DMS 273 treated with DMSO at 0.1 percent for 48 hours (cell line): ENCODE measurements around the gene GATA2.
A peak's percentile ranks its signal among the peaks of the same experiment; 100 is the strongest.

ENCODE experiments used
- DNase-seq: peaks from one replicate; lab custom pipeline; 2025; lab: John Stamatoyannopoulos, UW

GATA2 gene

DNA sequence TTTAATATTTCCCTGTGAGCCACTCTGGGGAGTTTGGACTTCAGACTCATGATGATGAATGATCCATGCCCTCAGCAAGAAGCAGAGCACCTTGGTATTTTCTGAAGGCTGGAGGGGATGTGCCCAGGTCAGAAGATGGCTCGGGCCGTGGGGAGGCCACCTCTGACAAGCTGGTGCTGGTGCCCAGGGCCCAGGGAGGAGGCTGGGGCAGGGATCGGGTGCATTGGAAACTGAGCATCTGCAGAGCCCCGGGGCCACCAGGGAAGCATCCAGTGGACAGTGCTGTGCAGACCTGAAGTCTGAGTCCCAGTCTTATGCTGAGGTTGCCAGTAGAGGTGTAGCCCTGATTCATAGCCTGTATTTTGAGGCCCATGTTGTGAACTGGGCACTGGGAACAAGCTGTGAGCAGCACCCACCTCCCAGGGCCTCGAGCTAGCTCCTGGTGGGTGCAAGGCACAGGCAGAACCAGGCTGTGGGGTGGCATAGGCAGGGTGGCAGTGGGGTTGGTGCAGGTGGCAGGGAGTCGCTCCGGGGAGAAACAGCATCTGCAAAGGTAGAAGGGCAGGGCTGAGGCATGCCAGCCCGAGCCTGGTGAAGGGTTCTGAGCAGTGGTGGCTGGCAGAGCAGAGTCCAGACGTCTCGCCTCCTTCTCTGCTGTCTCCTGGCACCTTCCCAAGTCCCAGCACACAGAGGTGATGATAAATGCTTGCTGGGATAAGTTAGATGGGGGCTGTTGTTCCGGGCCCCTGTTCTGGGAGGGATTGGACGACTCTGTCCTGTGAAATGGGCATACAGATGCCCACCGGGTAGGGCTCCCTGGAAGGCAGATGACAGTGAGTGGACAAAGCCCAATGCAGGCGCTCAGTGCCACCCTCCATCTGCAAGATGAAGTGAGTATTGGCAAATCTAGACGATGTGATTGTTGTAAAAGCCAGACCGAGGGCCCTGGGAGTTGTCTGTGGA is 36.9 kb downstream of the GATA2 start:
- peak; percentile 11 for DNase-seq

DNA sequence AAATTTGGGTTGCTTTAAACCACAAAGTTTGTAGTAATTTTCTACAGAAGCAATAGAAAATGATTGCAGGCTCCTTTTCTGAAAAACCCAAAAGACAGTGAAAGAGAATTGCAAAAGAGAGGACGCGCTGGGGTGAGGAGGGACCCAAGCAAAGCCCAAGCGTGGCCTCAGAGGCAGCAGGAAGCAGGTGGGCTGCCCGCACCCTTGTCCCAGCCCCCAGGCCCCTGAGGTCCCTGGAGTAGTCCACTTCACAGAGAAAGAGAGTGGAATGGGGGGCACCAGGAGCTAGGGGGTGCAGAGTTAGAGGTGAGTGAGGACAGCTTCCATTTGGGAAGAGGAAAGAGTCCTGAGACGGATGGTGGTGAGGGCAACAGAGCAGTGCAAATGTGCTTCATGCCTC is 37.9 kb downstream of the GATA2 start:
- DNase-seq: no peak

DNA sequence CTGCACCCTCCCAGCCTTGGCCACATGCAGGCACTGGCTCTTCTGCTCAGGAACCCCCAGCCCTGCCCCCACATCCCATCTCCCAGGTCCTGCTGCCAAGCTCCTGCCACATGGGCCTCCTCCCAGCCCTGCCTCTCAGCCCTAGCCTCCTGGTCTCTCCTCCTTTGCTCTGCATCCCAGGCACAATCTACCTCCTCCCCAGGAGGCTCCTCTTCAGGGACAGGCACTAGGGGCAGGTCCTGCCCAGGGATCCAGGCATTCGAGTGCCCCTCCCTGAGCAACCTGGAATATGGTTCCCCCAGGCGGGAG is 38.7 kb downstream of the GATA2 start:
- no peak for DNase-seq

DNA sequence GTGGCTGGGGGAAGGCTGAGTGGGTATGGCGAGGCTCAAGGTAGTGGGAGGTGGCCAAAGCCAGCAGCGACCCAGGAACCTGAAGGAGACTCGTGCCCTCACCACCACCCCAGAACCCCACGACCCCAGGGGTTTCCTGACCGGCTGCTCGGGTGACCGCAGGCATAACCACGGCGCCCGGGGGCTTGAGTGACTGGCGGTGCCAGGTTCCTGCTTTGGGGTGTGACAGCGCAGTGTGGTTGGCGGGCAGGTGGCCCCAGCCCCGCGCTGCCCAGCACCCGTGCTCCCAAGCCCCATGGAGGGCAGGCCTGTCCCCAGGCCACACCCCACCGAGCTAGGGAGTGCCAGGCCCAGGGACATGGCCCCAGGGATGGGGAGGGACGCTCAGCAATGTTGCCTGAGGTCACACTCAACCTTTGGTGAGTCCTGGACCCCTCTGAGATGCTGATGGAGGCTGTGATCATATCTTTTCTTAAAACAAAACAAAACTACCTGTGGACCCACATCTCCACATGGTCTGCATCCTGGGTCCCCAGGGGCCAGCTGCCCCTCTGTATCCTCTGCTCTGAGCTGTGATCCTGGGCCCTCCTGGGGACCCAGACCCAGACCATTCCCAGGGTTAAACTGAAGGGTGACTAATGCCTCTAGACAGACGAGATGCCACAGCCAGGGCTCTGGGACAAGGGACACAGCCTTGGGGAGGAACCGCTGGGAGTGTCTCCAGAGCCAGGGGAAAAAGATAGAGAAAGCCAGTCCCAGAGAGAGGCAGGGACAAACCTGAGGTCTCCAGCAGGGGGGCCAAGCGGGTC is 39.3 kb downstream of the GATA2 start:
- no peak for DNase-seq

DNA sequence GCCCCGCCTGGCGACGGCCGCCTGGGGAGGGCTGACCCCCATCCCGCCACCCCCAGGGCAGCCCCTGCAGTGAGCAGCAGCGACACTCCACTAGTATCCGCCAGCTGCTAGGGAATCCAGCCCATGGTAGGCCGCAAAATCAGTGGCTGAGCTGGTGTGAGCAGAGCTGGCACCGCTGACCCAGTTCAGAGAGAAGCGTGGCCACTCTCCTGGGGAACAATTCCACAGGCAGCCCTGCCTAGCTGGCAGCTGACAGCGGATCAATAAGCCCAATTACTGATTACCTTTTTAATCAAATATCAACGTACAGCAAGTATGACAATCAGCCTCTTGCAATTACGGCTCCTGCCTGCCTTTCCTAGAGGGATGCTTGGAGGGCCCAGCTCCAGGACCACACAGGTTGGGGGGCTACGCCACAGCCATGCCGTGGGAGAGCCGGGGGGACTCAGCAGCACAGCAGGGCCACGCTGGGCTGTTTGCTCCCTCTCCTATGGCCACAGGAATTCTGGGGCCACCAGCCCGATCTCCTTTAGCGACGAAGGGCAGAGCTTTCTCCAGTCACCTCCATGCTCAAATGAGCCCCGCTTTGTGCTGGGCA is 40.2 kb downstream of the GATA2 start:
- DNase-seq: no peak

DNA sequence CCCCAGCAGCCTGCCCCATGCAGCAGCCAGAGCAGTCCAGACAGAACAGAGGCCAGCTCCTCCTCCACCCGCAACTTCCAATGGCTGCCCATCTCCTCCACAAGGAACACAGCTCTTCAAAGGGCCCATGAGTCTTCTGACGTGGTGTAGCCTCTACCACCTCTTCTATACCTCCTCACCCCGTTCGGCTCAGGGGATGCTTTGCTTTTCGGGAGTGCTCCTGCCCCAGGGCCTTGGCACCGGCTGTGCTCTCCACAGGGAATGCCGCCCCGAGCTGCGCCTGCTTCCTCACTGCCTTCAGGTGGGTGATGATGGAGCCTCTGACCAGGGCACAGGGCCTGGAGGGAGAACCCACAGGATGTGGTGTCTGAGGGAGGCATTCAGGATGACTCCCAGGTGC is 40.9 kb downstream of the GATA2 start:
- no peak for DNase-seq

DNA sequence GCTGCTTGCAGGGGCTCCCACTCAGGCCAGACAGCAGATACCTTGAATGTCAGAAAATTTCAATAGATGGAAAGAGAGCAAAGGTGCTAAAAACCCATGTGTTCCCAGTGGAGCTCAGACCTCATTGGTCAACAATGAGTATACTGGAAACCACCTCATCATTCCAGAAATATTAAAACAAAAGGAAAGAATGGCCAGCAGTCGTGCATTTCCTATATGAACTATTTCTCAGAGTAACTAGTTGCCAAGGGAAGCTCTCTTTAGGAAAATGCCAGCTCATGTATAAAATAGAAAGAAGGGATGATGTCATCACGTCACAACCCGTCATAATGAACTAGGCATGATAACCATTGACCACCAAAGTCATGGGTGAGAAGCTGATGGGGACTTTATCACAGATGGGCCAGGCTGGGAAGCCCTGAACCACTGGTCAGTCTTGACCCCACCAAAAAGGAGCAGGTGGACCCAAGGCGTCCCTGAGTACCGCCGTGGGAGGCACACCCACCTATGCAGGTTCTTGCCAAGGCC is 43.8 kb downstream of the GATA2 start:
- DNase-seq: no peak

DNA sequence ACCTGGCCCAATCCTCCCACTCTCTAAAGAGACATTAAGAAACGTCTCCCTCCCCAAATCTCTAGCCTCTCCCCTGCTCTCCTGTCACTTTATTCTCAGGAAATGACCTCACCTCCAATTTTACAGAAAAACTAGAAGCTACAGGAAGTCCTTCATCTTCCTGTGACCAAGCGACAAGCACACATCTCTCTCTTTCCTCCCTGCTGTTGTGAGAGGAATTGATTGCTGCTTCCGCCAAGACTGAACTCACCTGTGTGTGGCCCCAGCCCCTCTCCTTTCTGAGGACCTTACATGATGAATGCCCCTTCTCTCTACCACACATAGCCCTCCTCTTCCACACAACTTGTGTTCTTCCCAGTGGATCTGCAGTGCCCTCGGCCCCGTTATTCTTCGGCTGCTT is 44.5 kb downstream of the GATA2 start:
- DNase-seq: no peak

DNA sequence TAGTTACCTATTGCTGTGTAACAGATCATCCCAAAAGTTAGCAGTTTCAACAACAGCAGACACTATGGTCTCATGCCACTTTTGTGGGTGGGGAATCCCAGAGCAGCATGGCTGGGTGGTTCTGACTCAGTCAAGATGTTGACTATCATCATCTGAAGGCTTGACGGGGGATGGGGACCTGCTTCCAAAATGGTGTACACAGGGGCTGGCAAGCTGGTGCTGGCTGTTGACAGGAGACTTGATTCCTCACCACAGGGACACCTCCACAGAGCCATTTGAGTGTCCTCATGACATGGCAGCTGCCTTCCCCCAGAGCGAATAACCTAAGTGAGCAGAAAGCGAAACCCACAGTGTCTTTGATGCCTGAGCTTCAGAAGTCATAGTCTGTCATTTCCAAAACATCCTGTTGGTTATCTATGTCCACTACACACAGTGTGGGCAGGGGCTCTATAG is 45.4 kb downstream of the GATA2 start:
- no peak for DNase-seq

DNA sequence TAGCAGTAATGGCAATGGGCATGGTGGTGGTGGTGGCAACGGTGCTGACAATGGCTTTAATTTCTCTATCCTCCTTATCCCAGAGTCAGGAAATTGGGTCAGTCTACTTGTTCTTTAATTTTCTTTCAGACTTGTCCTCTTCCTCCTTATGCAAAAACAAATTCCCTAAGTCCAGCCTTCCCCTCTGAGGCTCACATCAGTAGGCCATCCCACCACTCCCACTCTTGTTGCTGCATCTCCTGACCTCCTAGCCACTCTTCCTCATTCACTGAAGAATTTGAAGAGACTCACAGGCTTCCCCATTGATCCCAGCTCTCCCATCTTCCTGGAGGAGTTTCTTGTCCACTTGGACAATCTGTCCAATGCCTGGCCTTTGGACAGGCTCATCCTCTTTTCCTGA is 46.2 kb downstream of the GATA2 start:
- DNase-seq: no peak

DNA sequence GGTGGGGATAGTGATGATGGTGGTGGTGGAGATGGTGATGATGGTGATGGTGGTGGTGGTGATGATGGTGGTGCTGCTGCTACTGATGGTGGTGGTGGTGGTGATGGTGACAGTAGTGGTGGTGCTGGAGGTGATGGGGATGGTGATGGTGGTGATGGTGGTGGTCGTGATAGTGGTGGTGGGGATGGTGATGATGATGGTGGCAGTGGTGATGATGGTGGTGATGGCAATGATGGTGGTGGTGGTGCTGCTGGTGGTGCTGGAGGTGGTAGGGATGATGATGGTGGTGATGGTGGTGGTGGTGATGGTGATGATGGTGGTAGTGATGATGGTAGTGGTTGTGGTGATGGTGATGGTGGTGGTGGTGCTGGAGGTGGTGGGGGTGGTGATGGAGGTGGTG is 47.6 kb downstream of the GATA2 start:
- DNase-seq: no peak

DNA sequence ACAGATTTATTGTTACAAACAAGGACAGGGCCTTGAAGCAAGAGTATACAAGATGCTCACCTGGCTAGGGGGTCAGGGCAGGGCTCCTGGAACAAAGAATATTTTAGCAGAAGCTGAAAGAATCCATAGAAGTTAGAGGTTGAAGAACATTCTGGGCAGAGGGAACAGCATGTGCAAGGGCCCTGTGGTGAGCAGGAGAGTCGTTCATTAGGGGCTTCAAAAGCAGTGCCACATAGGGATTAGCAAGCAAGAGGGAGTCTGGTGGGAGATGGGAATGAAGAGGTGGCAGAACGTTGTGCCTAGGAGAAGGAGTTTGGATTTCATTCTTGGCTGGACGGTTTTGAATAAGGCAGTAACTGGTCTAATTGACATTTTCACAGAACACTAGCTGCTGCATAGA is 49.2 kb downstream of the GATA2 start:
- no peak for DNase-seq

DNA sequence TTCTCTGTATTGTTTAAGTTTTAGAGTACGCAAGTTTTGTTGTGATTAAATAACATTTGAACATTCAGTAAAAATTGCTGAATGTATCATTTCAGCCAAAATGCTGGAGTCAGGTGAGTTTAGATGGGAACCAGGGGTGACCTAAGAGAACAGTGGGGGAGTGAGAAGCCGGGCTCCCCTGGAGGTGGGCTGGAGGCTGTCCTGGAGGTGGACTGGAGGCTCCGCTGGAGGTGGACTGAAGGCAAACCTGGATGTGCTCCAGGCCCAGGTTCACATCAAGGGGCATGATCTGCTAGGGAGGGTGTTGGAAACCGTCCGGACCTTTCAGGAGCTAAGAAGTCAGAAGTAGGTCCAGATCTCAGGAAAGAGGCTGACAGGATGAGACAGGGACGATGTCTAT is 50.1 kb downstream of the GATA2 start:
- no peak for DNase-seq

DNA sequence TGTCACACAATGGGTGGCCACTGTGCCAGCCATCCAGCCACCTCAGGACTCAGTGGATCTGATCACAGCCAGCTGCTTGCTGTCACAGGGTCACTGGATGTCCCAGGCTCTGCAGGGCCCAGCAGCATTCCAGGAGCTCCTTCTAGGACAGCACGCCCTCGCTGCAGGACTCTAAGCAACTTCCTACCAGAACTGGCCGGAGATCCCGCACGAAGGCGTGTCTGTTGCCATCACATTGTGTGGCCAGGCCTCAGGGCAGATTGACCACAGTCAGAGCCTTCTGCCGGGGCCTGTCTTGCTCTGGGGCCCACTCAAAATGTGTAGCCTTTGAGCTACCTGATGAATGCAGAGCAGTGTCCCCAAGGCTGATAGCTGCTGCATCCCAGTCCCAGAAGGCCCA is 50.9 kb downstream of the GATA2 start:
- DNase-seq: no peak

DNA sequence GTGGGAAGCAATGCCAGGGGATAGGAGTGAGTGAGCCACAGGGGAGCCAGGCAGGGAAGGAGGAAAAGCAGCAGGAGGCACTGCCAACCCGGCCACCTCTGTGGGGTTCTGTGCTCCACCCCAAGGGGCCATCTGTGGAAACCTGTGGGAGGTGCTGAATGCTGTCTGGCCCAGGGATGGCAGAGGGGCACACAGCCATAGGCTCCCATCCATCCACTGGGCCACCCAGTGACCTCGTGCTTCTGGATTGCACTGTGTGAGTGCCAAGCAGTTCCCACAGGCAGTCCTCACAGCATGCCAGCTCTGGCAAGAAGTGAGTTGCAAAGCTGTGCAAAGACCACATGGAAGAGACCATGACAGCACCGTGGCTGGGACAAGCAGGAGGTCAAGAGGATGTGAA is 53.8 kb downstream of the GATA2 start:
- no peak for DNase-seq

DNA sequence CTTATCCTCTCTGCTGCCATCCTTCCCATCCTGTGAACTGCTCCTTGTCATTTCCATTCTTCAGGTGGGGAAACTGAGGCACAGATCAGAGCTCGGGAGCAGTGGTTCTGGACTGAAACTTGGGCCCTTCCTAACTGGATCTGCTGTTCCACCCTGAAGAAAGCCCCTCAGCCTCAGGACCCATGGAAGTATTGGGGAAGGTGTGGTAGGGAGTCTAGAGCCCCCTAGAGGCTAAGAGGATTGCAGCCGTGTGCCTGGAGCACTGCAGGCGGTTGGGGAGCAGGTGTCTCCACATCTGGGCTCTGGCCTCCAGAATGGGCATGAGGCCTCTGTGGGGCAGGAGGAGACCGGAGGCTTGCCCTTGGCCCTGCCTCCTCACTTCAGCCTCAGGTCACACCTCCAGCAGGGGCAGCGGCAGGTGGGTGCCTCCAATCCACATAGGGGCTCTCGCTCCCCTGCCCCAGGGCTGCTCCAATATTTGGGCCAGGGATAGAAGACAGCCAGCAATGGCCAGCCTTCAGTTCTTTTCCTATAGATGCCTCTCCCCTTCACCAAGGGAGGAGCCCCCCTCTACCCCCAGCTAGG is 54.4 kb downstream of the GATA2 start:
- DNase-seq: no peak

DNA sequence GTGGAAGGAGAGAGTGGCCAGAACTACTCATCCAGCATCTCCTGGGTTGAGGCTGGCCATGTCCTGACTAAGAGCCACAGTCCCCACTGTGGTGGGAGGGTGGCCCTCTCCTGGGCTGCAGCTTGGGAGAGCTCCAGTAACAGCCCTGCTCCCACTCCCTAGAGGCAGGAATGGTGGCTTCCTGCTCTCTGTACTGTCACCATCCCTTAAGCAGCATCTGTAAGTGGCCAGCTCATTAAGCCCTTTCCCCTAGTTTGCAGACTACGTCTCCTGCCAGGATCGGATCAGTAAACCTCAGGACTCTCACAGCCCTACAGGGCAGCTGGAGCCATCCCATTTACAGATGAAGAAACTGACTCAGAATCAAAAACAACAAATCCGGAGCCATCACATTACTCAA is 56.8 kb downstream of the GATA2 start:
- no peak for DNase-seq

DNA sequence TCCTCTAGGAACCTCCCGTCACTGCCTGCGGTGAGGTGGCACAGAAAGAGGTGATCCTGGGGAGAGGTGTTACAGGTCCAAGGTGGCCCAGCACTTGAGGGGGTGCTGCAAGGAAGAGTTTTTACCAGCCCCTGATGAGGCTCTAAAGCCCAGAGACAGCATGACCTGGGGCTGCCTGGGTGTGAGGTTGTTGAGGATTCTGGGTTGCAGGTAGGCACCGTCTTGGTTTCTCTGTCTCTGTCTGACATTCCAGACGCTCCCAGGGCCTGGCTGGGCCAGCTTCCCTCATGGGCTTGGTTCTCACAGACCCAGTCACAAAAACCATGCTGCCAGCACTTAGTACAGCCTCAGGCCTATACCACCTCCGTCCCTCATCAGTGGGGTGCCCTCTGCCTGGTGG is 57.4 kb downstream of the GATA2 start:
- DNase-seq: no peak

DNA sequence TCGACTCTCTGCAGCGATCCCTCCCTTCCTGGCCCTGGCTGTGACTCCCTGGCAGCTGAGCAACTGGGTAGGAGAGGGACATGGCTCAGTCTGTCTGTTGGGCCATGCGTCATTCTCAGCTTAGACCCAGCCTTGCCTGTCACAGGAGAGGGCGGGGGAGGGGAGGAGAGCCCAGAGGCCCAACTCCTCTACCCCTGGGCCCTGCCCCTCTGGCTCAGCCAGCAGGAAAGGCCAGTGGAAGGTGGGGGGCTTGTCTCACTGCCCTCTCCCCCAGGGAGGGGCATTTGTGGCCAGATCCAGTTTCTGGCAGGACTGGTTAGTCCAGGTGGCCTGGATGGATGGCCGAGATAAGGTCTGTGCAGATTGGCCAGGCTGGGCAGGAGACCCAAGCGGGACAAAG is 57.9 kb downstream of the GATA2 start:
- no peak for DNase-seq

DNA sequence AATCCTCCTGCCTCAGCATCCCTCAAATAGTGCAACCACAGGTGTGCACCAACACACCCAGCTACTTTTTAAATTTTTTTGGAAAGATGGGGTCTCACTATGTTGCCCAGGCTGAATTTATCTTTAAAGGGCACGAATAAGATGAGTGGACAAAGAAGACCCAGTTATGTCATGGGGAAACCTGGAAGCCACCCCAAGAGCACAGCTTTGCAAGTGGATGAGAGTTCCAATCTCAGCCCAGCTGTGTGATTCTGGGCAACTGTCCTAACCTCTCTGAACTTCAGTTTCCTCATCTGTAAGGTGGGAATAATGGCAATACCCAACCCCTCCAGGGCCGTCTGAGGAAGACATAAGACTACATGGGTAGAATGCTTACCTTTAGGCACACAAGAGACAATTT is 58.5 kb downstream of the GATA2 start:
- no peak for DNase-seq

DNA sequence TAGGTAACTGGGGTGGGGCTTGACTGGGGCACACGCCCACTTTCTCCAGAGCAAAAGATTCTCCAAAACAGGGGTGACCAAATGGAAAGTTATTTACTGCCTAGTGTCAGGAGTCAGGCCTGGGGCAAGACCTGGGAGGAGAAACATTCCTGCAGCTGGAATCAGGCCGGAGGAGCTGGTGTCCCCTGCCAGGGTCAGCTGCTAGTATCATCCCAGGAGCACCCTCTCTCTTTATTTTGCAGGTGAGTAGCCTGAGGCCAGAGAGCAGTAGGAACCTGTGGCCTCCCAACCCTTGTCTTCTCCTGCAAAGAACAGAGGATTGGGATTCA is 59.2 kb downstream of the GATA2 start:
- DNase-seq: no peak
